H1 (cell line): ENCODE data around the gene CABP4. TPM values are rescaled to one million over a fixed set of nuclear protein-coding genes. Genes with fewer than 3 reads are reported as not detected.

ENCODE experiments used
- BACH1 ChIP-seq: IDR thresholded peaks from 2 replicates; pipeline ENCODE4 v1.6.1; 2012; ENCODE audit warnings: low read length, improper control_type of control experiment
- CBX5 ChIP-seq: fragments of 300-800, 300-1000 bp; sonication (generic); IDR thresholded peaks from 2 replicates; pipeline ENCODE4 v1.7.1; 2016; ENCODE audit warnings: antibody characterized with exemption, low read length, low read depth
- EP300 ChIP-seq, 2 experiments: IDR thresholded peaks; 1 replicate in 1 of 2; 2 replicates in 1 of 2; pipeline ENCODE4 v1.6.1; 2011 to 2012; ENCODE audit warnings: low read depth in 2 of 2, low read length in 2 of 2, mild to moderate bottlenecking in 2 of 2, borderline replicate concordance in 1 of 2, inconsistent platforms in 1 of 2, moderate library complexity in 1 of 2
- EZH2 ChIP-seq: fragments of 200-600 bp; sonication (generic); IDR thresholded peaks from 2 replicates; pipeline ENCODE4 v1.7.1; 2012; ENCODE audit warnings: low read depth, mild to moderate bottlenecking, moderate library complexity, low read length, inconsistent platforms; ENCODE audit not compliant: severe bottlenecking
- KDM4A ChIP-seq: IDR thresholded peaks from one replicate; pipeline ENCODE4 v1.7.1; 2012; ENCODE audit warnings: low read depth, mild to moderate bottlenecking, moderate library complexity, low read length, inconsistent platforms; ENCODE audit not compliant: severe bottlenecking
- polyA plus RNA-seq, 7 experiments: library from polyadenylated mRNA; depleted of rRNA in 3 of 7; stranded (reverse) in 5 of 7; unstranded in 2 of 7; fragments of >200 nt in 5 of 7; fragments of 200-250 nt in 2 of 7; gene quantifications; 1 replicate in 5 of 7; 2 replicates in 1 of 7; 4 replicates in 1 of 7; pipeline versions ENCODE4 v1.2.1 to v1.2.3, GENCODE V29; 2011 to 2013; ENCODE audit warnings: missing spikeins in 2 of 7, mixed read lengths in 2 of 7
- total RNA-seq: library from RNA; stranded (reverse); fragmentation: NEBNext Ultra II Directional; extraction: Animal tissue kit (Norgen Biotek cat#: 25700); gene quantifications from 2 replicates; pipeline ENCODE4 v1.2.1, GENCODE V29; 2021
- TF ChIP-seq, protein P1 (sequence below): fragments of 300-600 bp; sonication (generic); IDR thresholded peaks from 2 replicates; pipeline ENCODE4 v1.7.1; 2012; ENCODE audit warnings: low read length, moderate library complexity, mild to moderate bottlenecking, inconsistent platforms; ENCODE audit not compliant: insufficient replicate concordance
- TF ChIP-seq, protein P2 (sequence below): IDR thresholded peaks from 2 replicates; pipeline ENCODE4 v1.6.1; 2012; ENCODE audit warnings: inconsistent platforms

The CABP4 gene
- total and polyA plus RNA-seq, 2 of the 8 experiments (the other 6 are each of a cell fraction or from before 2014, with no cell fraction given): not detected

GRCh38 chr11:67495234-67496005, 40.3 kb downstream of the CABP4 start (continued):
- TF ChIP-seq, protein P1, sequence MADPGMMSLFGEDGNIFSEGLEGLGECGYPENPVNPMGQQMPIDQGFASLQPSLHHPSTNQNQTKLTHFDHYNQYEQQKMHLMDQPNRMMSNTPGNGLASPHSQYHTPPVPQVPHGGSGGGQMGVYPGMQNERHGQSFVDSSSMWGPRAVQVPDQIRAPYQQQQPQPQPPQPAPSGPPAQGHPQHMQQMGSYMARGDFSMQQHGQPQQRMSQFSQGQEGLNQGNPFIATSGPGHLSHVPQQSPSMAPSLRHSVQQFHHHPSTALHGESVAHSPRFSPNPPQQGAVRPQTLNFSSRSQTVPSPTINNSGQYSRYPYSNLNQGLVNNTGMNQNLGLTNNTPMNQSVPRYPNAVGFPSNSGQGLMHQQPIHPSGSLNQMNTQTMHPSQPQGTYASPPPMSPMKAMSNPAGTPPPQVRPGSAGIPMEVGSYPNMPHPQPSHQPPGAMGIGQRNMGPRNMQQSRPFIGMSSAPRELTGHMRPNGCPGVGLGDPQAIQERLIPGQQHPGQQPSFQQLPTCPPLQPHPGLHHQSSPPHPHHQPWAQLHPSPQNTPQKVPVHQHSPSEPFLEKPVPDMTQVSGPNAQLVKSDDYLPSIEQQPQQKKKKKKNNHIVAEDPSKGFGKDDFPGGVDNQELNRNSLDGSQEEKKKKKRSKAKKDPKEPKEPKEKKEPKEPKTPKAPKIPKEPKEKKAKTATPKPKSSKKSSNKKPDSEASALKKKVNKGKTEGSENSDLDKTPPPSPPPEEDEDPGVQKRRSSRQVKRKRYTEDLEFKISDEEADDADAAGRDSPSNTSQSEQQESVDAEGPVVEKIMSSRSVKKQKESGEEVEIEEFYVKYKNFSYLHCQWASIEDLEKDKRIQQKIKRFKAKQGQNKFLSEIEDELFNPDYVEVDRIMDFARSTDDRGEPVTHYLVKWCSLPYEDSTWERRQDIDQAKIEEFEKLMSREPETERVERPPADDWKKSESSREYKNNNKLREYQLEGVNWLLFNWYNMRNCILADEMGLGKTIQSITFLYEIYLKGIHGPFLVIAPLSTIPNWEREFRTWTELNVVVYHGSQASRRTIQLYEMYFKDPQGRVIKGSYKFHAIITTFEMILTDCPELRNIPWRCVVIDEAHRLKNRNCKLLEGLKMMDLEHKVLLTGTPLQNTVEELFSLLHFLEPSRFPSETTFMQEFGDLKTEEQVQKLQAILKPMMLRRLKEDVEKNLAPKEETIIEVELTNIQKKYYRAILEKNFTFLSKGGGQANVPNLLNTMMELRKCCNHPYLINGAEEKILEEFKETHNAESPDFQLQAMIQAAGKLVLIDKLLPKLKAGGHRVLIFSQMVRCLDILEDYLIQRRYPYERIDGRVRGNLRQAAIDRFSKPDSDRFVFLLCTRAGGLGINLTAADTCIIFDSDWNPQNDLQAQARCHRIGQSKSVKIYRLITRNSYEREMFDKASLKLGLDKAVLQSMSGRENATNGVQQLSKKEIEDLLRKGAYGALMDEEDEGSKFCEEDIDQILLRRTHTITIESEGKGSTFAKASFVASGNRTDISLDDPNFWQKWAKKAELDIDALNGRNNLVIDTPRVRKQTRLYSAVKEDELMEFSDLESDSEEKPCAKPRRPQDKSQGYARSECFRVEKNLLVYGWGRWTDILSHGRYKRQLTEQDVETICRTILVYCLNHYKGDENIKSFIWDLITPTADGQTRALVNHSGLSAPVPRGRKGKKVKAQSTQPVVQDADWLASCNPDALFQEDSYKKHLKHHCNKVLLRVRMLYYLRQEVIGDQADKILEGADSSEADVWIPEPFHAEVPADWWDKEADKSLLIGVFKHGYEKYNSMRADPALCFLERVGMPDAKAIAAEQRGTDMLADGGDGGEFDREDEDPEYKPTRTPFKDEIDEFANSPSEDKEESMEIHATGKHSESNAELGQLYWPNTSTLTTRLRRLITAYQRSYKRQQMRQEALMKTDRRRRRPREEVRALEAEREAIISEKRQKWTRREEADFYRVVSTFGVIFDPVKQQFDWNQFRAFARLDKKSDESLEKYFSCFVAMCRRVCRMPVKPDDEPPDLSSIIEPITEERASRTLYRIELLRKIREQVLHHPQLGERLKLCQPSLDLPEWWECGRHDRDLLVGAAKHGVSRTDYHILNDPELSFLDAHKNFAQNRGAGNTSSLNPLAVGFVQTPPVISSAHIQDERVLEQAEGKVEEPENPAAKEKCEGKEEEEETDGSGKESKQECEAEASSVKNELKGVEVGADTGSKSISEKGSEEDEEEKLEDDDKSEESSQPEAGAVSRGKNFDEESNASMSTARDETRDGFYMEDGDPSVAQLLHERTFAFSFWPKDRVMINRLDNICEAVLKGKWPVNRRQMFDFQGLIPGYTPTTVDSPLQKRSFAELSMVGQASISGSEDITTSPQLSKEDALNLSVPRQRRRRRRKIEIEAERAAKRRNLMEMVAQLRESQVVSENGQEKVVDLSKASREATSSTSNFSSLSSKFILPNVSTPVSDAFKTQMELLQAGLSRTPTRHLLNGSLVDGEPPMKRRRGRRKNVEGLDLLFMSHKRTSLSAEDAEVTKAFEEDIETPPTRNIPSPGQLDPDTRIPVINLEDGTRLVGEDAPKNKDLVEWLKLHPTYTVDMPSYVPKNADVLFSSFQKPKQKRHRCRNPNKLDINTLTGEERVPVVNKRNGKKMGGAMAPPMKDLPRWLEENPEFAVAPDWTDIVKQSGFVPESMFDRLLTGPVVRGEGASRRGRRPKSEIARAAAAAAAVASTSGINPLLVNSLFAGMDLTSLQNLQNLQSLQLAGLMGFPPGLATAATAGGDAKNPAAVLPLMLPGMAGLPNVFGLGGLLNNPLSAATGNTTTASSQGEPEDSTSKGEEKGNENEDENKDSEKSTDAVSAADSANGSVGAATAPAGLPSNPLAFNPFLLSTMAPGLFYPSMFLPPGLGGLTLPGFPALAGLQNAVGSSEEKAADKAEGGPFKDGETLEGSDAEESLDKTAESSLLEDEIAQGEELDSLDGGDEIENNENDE: no peak
- TF ChIP-seq KDM4A: no peak
- TF ChIP-seq BACH1: no peak
- TF ChIP-seq, protein P2, sequence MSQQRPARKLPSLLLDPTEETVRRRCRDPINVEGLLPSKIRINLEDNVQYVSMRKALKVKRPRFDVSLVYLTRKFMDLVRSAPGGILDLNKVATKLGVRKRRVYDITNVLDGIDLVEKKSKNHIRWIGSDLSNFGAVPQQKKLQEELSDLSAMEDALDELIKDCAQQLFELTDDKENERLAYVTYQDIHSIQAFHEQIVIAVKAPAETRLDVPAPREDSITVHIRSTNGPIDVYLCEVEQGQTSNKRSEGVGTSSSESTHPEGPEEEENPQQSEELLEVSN: no peak
- no peak for TF ChIP-seq EZH2
- TF ChIP-seq CBX5: no peak
- no peak for TF ChIP-seq EP300 (IDR thresholded peaks at IDR 0.05; ENCODE audit: borderline replicate concordance in 1 of 2, low read depth in 2 of 2, low read length in 2 of 2)
- TF ChIP-seq, all 59 proteins: peak for 0
